K562 treated with DMSO at 1 percent for 4 hours (cell line): ENCODE results near the gene EDNRA. TPM values are rescaled to one million over a fixed set of nuclear protein-coding genes. Genes with fewer than 3 reads are reported as not detected.

ENCODE experiments used
- total RNA-seq: library from RNA; unstranded; fragments of 300-600 nt; gene quantifications from 2 replicates; pipeline ENCODE4 v1.2.3, GENCODE V29; 2022; ENCODE audit not compliant: insufficient read depth

EDNRA gene
- not detected in 2 replicates for total RNA-seq

DNA sequence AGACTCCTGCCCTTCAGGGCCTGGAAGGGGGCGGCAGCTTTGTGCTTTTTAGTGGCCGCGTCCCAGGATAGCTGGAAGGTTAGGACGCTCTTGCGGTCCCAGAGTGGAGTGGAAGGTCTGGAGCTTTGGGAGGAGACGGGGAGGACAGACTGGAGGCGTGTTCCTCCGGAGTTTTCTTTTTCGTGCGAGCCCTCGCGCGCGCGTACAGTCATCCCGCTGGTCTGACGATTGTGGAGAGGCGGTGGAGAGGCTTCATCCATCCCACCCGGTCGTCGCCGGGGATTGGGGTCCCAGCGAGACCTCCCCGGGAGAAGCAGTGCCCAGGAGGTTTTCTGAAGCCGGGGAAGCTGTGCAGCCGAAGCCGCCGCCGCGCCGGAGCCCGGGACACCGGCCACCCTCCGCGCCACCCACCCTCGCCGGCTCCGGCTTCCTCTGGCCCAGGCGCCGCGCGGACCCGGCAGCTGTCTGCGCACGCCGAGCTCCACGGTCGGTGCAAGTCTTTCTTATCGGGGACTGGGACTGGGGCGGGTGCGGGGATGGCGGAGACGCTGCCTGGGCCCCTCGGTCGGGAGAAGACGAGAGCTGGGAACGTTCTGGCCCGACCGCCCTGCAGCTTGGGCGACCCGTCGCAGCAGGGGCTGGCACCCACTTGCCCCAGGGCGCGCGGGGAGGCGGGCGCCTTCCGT, at the start of gene EDNRA:
TSS of gene EDNRA (plus strand) at position 207 of the 686 bp plus-strand sequence. CDS start 4,585 bp downstream, outside the sequence.

Other genes starting within 250 kb of the EDNRA start
- 12.0 and 15.6 TPM in 2 replicates for gene TMEM184C, start 136.3 kb downstream of the EDNRA start, total RNA-seq
- gene PRMT9, start 203.1 kb downstream of the EDNRA start, total RNA-seq: 4.2 TPM in 2 replicates